K562 (cell line): ENCODE data around the gene ARID3A. TPM values are rescaled to one million over a fixed set of nuclear protein-coding genes. Genes with fewer than 3 reads are reported as not detected.

ENCODE experiments used
- ATAC-seq: fragments of 200-7000 bp; cut with Tn5 transposase; 3 replicates; pipeline ENCODE4 v1.9.1; 2020; ENCODE audit warnings: moderate library complexity
- BruUV-seq: library from RNA; stranded (reverse); fragments of 400-500 nt; replicated peaks from 2 replicates; lab custom pipeline; 2021; lab: Mats Ljungman, UMichigan
- CTCF ChIA-PET: fragments of 300-600 bp; formaldehyde crosslinking; extraction: SDS; loops from one replicate; lab custom pipeline; 2021; ENCODE audit warnings: low intra/inter-chr PET ratio; lab: Yijun Ruan, JAX
- POLR2A ChIA-PET: fragments of 300-600, 350-650 bp; sonication (Branson Sonifier 250); formaldehyde crosslinking; extraction: SDS; loops from one replicate; lab custom pipeline; 2021; ENCODE audit warnings: antibody characterized with exemption, inconsistent platforms; lab: Yijun Ruan, JAX
- DNase-seq, 4 experiments: peaks; one replicate each; pipeline versions ENCODE4 v3.0.0 to v3.0.0-alpha.2; 2011 to 2018; ENCODE audit warnings: low spot score in 3 of 4, mixed read lengths in 3 of 4; ENCODE audit errors: extremely low read depth in 1 of 4
- FAIRE-seq: peaks from 2 replicates; lab custom pipeline; 2011; peaks lifted over from hg19 to GRCh38; lab: Jason Lieb, UNC
- H2AFZ ChIP-seq: 2 replicates; pipeline ENCODE4 v1.6.0; 2011; ENCODE audit warnings: low read depth, low read length, control low read depth, inconsistent platforms
- H3K27ac ChIP-seq: fragments of 200-600 bp; 3 replicates; pipeline ENCODE4 v1.8.0; 2011; ENCODE audit warnings: low read depth, mild to moderate bottlenecking, control low read depth, inconsistent platforms, low read length, moderate library complexity, mixed read lengths; ENCODE audit errors: extremely low read depth
- H3K27me3 ChIP-seq, 2 experiments: fragments of 300-600 bp in 1 of 2; 2 replicates in 1 of 2; 3 replicates in 1 of 2; pipeline versions ENCODE4 v1.6.0 to v1.8.0; 2011; ENCODE audit warnings: inconsistent platforms in 2 of 2, low read length in 2 of 2, mild to moderate bottlenecking in 1 of 2, mixed read lengths in 1 of 2, moderate library complexity in 1 of 2; ENCODE audit not compliant: control insufficient read depth in 2 of 2, insufficient read depth in 2 of 2
- H3K36me3 ChIP-seq: fragments of 300-600 bp; 3 replicates; pipeline ENCODE4 v1.8.0; 2011; ENCODE audit warnings: mild to moderate bottlenecking, low read length, inconsistent platforms; ENCODE audit not compliant: control insufficient read depth, insufficient read depth
- H3K4me1 ChIP-seq, 2 experiments: fragments of 200-600 bp in 1 of 2; replicated peaks in 1 of 2; 2 replicates in 1 of 2; 3 replicates in 1 of 2; pipeline versions ENCODE4 v1.5.1 to v1.8.0; 2011; ENCODE audit warnings: inconsistent platforms in 2 of 2, low read length in 2 of 2, mild to moderate bottlenecking in 1 of 2, mixed read lengths in 1 of 2, moderate library complexity in 1 of 2; ENCODE audit not compliant: control insufficient read depth in 2 of 2, insufficient read depth in 2 of 2
- H3K4me2 ChIP-seq: 2 replicates; pipeline ENCODE4 v1.6.1; 2011; ENCODE audit warnings: low read length, control low read depth, inconsistent platforms, mixed read lengths; ENCODE audit not compliant: insufficient read depth
- H3K4me3 ChIP-seq: fragments of 200-600 bp; sonication (generic), shearing (Covaris generic); 2 replicates; pipeline ENCODE4 v1.5.1; 2016; ENCODE audit warnings: control low read depth, inconsistent platforms
- H3K79me2 ChIP-seq: fragments of 200-600 bp; 3 replicates; pipeline ENCODE4 v1.8.0; 2011; ENCODE audit warnings: low read length, inconsistent platforms; ENCODE audit not compliant: control insufficient read depth, insufficient read depth
- H3K9ac ChIP-seq, 2 experiments: 2 replicates each; pipeline versions ENCODE4 v1.6.0 to v1.6.1; 2011; ENCODE audit warnings: low read depth in 2 of 2, low read length in 2 of 2, control low read depth in 1 of 2, inconsistent platforms in 1 of 2, mild to moderate bottlenecking in 1 of 2, mixed read lengths in 1 of 2; ENCODE audit not compliant: insufficient read depth in 1 of 2
- H3K9me1 ChIP-seq: one replicate; pipeline ENCODE4 v1.6.0; 2011; ENCODE audit warnings: inconsistent platforms, mild to moderate bottlenecking, low read length, moderate library complexity; ENCODE audit not compliant: control insufficient read depth, insufficient read depth
- H3K9me3 ChIP-seq: replicated peaks from 2 replicates; pipeline ENCODE4 v1.5.1; 2011; ENCODE audit warnings: low read depth, low read length, inconsistent platforms; ENCODE audit not compliant: control insufficient read depth, insufficient read depth
- H4K20me1 ChIP-seq: replicated peaks from 2 replicates; pipeline ENCODE4 v1.6.1; 2011; ENCODE audit warnings: low read length, inconsistent platforms, mixed read lengths; ENCODE audit not compliant: control insufficient read depth, insufficient read depth
- ADNP ChIP-seq: fragments of 200-800 bp; sonication (Bioruptor generic); IDR thresholded peaks from 2 replicates; pipeline ENCODE4 v1.6.1; 2016; ENCODE audit warnings: missing genetic modification characterization, missing compliant biosample characterization
- ATF4 ChIP-seq: fragments of 450-650 bp; formaldehyde crosslinking; IDR thresholded peaks from 2 replicates; pipeline ENCODE4 v1.4.0; 2022; ENCODE audit warnings: mild to moderate bottlenecking, moderate library complexity
- BCOR ChIP-seq: fragments of 450-650 bp; IDR thresholded peaks from 2 replicates; pipeline ENCODE4 v1.6.1; 2016
- CBX1 ChIP-seq: sonication (generic); IDR thresholded peaks from 2 replicates; pipeline ENCODE4 v1.6.1; 2016; ENCODE audit warnings: antibody characterized with exemption, low read depth, mild to moderate bottlenecking
- HNRNPK ChIP-seq: fragments of 200-400 bp; formaldehyde crosslinking; IDR thresholded peaks from one replicate; pipeline ENCODE4 v1.6.1; 2018; ENCODE audit warnings: mild to moderate bottlenecking, low read depth, low read length; ENCODE audit not compliant: poor library complexity, severe bottlenecking
- OTX1 ChIP-seq: fragments of 450-650 bp; formaldehyde crosslinking; IDR thresholded peaks from 2 replicates; pipeline ENCODE4 v1.4.0; 2022; ENCODE audit warnings: mild to moderate bottlenecking
- POLR2AphosphoS2 ChIP-seq: IDR thresholded peaks from 2 replicates; pipeline ENCODE4 v1.6.1; 2012; ENCODE audit warnings: low read length, improper control_type of control experiment
- POLR2B ChIP-seq: fragments of 450-650 bp; IDR thresholded peaks from 2 replicates; pipeline ENCODE4 v1.6.1; 2018; ENCODE audit warnings: low read depth; ENCODE audit not compliant: partially characterized antibody
- POLR2G ChIP-seq: fragments of 200-400 bp; formaldehyde crosslinking; IDR thresholded peaks from 2 replicates; pipeline ENCODE4 v1.6.1; 2017; ENCODE audit warnings: low read depth, mild to moderate bottlenecking, antibody characterized with exemption, low read length, moderate library complexity
- SMAD2 ChIP-seq: fragments of 150-350 bp; IDR thresholded peaks from 2 replicates; pipeline ENCODE4 v1.6.1; 2014; ENCODE audit warnings: low read depth, mild to moderate bottlenecking, low read length
- SMARCA4 ChIP-seq: fragments of 450-650 bp; IDR thresholded peaks from 2 replicates; pipeline ENCODE4 v1.6.1; 2016
- SMARCE1 ChIP-seq: fragments of 450-650 bp; IDR thresholded peaks from 2 replicates; pipeline ENCODE4 v1.7.1; 2016; ENCODE audit warnings: mild to moderate bottlenecking
- SP2 ChIP-seq: IDR thresholded peaks from 2 replicates; pipeline ENCODE4 v1.6.1; 2011; ENCODE audit warnings: mild to moderate bottlenecking, low read depth, low read length, moderate library complexity; ENCODE audit not compliant: poor library complexity, severe bottlenecking; ENCODE audit errors: extremely low read depth
- TFAM ChIP-seq: fragments of 250-450 bp; sonication (Bioruptor Pico); conservative IDR thresholded peaks from 2 replicates; pipeline ENCODE4 v1.5.0; 2021; ENCODE audit warnings: mild to moderate bottlenecking, moderate library complexity
- ZNF217 ChIP-seq: sonication (generic); formaldehyde crosslinking; IDR thresholded peaks from 2 replicates; pipeline ENCODE4 v1.8.0; 2022; ENCODE audit warnings: mild to moderate bottlenecking, missing genetic modification reagents
- ZNF507 ChIP-seq: conservative IDR thresholded peaks from 2 replicates; pipeline ENCODE4 v1.6.1; 2017; ENCODE audit warnings: missing genetic modification characterization, missing compliant biosample characterization
- ZNF717 ChIP-seq: fragments of 250-450 bp; sonication (Bioruptor Pico); IDR thresholded peaks from 2 replicates; pipeline ENCODE4 v1.5.0; 2021
- WGBS: fragments of 100-300 bp; shearing (Covaris generic); methylation state at CpG from one replicate; pipeline ENCODE4 v1.1.6; 2016; ENCODE audit warnings: low coverage, mixed read lengths; ENCODE audit not compliant: insufficient coverage; ENCODE audit errors: missing lambda C conversion rate; 5-methylcytosine and 5-hydroxymethylcytosine counted together
- in situ Hi-C: fragments of 300-500 bp; cut with MboI; formaldehyde crosslinking; loops from 4 replicates; pipeline ENCODE4 v1.15.0; 2018; ENCODE audit warnings: inconsistent platforms, mixed read lengths
- intact Hi-C: fragments of 100-400 bp; cut with micrococcal nuclease; formaldehyde crosslinking; loops from 2 replicates; pipeline ENCODE4 v1.14.2; 2022
- polyA plus RNA-seq, 8 experiments: library from polyadenylated mRNA; depleted of rRNA in 4 of 8; stranded (reverse) in 5 of 8; unstranded in 3 of 8; fragments of >200 nt; fragmentation: Nextera tagmentation in 2 of 8; fragmentation: Illumina TruSeq in 1 of 8; extraction: Ambion mirVana in 2 of 8; extraction: Trizol in 1 of 8; gene quantifications; 2 replicates each; pipeline versions ENCODE4 v1.2.1 to v1.2.3, GENCODE V29; 2011 to 2014; ENCODE audit warnings: inconsistent platforms in 1 of 8, missing spikeins in 1 of 8
- total RNA-seq, 7 experiments: library from RNA; depleted of rRNA in 6 of 7; stranded (reverse); fragments of >200 nt in 6 of 7; fragmentation: Illumina TruSeq in 2 of 7; extraction: Trizol in 2 of 7; gene quantifications; 2 replicates each; pipeline versions ENCODE4 v1.2.1 to v1.2.3, GENCODE V29; 2011 to 2021; ENCODE audit warnings: low replicate concordance in 1 of 7
- TF ChIP-seq, protein P1 (sequence below), 3 experiments: fragments of 200-800 bp in 1 of 3; sonication (Bioruptor generic) in 1 of 3; sonication (generic) in 1 of 3; formaldehyde crosslinking in 1 of 3; IDR thresholded peaks; 2 replicates each; pipeline versions ENCODE4 v1.6.1 to v1.8.0; 2016 to 2022; ENCODE audit warnings: mild to moderate bottlenecking in 2 of 3, missing compliant biosample characterization in 2 of 3, missing genetic modification characterization in 2 of 3, missing genetic modification reagents in 1 of 3
- TF ChIP-seq, protein P2 (sequence below): sonication (generic); formaldehyde crosslinking; IDR thresholded peaks from 2 replicates; pipeline ENCODE4 v1.8.1; 2022; ENCODE audit warnings: missing genetic modification reagents

ARID3A gene
- total and polyA plus RNA-seq, 9 of the 15 experiments (the other 6 are each of a cell fraction or from before 2014, with no cell fraction given), result 1.4 to 118 (median 31.2) TPM

- Histone ChIP-seq H3K9me1 (peaks cover 5% of the 10 kb centered on the region), H3K79me2 (peaks cover 73% of the 10 kb centered on the region), H3K4me3 (no peak overlapping the region), H3K27me3 (no peaks in the 10 kb centered on the region), H3K36me3 (peaks cover 64% of the 10 kb centered on the region; the same call in 2 of the 3 replicates), H4K20me1 (peaks cover 12% of the 10 kb centered on the region), H3K4me1 (peaks cover 52 to 83% of the 10 kb centered on the region in 2 experiments), H3K9ac (no peak overlapping the region; a peak in 1 of 4 replicates), H3K27ac (peak overlapping the region; percentile 61; the same call in 1 of the 3 replicates), H3K9me3 (no peaks in the 10 kb centered on the region), H3K4me2 (no peak overlapping the region), H2AFZ (no peak overlapping the region)
- in situ Hi-C loops (no loop called here), intact Hi-C loops (no loop called here)
- DNase-seq, result no peak
- BruUV-seq, result no TSS peak
- FAIRE-seq, result no peak
- WGBS, result 81% methylated on average over 14 of the region's 14 CpGs
- ChIA-PET CTCF (interaction anchor here (0.6 kb wide), 2 partner anchors 20 to 99 kb away, joined by 3 to 5 read pairs; no protein-coding TSS in a partner anchor), POLR2A (interaction anchor here (3.2 kb wide), 1 partner anchor 9 kb away, joined by 15 read pairs; the partner anchor contains the start of genes MED16 and RNU6-9)
- ATAC-seq, result no peak
- TF ChIP-seq SP2 (no peak), SMARCE1 (no peak), POLR2AphosphoS2 (no peak), ZNF717 (CRISPR knock-in tag) (no peak), OTX1 (no peak), POLR2B (no peak), POLR2G (no peak), ATF4 (CRISPR knock-in tag) (no peak), CBX1 (peak; percentile 29; the same call in 1 of the 2 replicates), BCOR (peak; percentile 98), ZNF217 (CRISPR knock-in tag) (no peak), SMARCA4 (no peak), SMAD2 (no peak), ZNF507 (tag) (no peak), ADNP (tag) (peak; percentile 83), HNRNPK (no peak), TFAM (no peak)
- TF ChIP-seq, protein P1, sequence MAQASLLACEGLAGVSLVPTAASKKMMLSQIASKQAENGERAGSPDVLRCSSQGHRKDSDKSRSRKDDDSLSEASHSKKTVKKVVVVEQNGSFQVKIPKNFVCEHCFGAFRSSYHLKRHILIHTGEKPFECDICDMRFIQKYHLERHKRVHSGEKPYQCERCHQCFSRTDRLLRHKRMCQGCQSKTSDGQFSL (CRISPR knock-in tag; IDR thresholded peaks at IDR 0.05), result no peak
- TF ChIP-seq, protein P1 (tag; IDR thresholded peaks at IDR 0.05), result no peak
- TF ChIP-seq, protein P2, sequence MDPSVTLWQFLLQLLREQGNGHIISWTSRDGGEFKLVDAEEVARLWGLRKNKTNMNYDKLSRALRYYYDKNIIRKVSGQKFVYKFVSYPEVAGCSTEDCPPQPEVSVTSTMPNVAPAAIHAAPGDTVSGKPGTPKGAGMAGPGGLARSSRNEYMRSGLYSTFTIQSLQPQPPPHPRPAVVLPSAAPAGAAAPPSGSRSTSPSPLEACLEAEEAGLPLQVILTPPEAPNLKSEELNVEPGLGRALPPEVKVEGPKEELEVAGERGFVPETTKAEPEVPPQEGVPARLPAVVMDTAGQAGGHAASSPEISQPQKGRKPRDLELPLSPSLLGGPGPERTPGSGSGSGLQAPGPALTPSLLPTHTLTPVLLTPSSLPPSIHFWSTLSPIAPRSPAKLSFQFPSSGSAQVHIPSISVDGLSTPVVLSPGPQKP, result no peak
These were observed 23.2 kb upstream of the ARID3A start for GRCh38 chr19:902446-903226.
